Gastroesophageal sphincter (tissue), 3 donors: Measurements from ENCODE around the gene KITLG.
"Not testable (repeated sequence)": the region's sequence is repeated elsewhere in the genome, so short reads cannot be mapped to it uniquely, and the experiment has no call there.

Source experiments
- CTCF ChIP-seq, 4 experiments: fragments of 200-600 bp in 2 of 4; fragments of 450-650 bp in 2 of 4; sonication (generic) in 1 of 4; IDR thresholded peaks; one replicate each; pipeline ENCODE4 v1.5.1; 2017 to 2019; ENCODE audit warnings: antibody characterized with exemption in 4 of 4, mild to moderate bottlenecking in 2 of 4, moderate library complexity in 2 of 4
- POLR2A ChIP-seq, 2 donors: fragments of 450-650 bp; IDR thresholded peaks; one replicate each; pipeline ENCODE4 v1.6.1; 2017; ENCODE audit warnings: antibody characterized with exemption in 2 of 2, mild to moderate bottlenecking in 2 of 2, moderate library complexity in 1 of 2

GRCh38 chr12:88547949-88548348 lies 32.3 kb downstream of the KITLG start:
- TF ChIP-seq CTCF, POLR2A (IDR thresholded peaks at IDR 0.05): not testable (repeated sequence)
